ENCODE data around the gene NMT2.
"Not testable (repeated sequence)": the region's sequence is repeated elsewhere in the genome, so short reads cannot be mapped to it uniquely, and the experiment has no call there.

DNA sequence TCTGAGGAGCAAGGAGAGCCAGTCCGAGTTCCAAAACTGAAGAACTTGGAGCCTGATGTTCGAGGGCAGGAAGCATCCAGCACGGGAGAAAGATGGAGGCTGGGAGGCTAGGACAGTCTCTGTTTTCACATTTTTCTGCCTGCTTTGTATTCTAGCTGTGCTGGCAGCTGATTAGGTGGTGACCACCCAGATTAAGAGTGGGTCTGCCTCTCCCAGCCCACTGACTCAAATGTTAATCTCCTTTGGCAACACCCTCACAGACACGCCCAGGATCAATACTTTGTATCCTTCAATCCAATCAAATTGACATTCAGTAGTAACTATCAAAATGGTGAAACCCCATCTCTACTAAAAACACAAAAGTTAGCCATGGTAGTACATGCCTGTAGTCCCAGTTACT lies 38.9 kb upstream of the NMT2 start:
- TF ChIP-seq POLR2A (IDR thresholded peaks at IDR 0.05; ENCODE audit: low read depth, low read length); MXI1 (IDR thresholded peaks at IDR 0.05; ENCODE audit: borderline replicate concordance, low read depth, low read length); RFX5 (IDR thresholded peaks at IDR 0.05; ENCODE audit: low read depth, low read length); RAD21 (IDR thresholded peaks at IDR 0.05; ENCODE audit: low read length); SMC3 (IDR thresholded peaks at IDR 0.05; ENCODE audit: low read depth, low read length); RCOR1 (IDR thresholded peaks at IDR 0.05; ENCODE audit: insufficient replicate concordance, low read length); CHD1 (IDR thresholded peaks at IDR 0.05; ENCODE audit: low read depth, low read length); USF2 (IDR thresholded peaks at IDR 0.05; ENCODE audit: low read depth, low read length); NFE2L2 (IDR thresholded peaks at IDR 0.05; ENCODE audit: low read depth, low read length); CEBPB (IDR thresholded peaks at IDR 0.05; ENCODE audit: low read depth, low read length): not testable (repeated sequence)
- TF ChIP-seq, protein P1, sequence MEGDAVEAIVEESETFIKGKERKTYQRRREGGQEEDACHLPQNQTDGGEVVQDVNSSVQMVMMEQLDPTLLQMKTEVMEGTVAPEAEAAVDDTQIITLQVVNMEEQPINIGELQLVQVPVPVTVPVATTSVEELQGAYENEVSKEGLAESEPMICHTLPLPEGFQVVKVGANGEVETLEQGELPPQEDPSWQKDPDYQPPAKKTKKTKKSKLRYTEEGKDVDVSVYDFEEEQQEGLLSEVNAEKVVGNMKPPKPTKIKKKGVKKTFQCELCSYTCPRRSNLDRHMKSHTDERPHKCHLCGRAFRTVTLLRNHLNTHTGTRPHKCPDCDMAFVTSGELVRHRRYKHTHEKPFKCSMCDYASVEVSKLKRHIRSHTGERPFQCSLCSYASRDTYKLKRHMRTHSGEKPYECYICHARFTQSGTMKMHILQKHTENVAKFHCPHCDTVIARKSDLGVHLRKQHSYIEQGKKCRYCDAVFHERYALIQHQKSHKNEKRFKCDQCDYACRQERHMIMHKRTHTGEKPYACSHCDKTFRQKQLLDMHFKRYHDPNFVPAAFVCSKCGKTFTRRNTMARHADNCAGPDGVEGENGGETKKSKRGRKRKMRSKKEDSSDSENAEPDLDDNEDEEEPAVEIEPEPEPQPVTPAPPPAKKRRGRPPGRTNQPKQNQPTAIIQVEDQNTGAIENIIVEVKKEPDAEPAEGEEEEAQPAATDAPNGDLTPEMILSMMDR (conservative IDR thresholded peaks at IDR 0.05; ENCODE audit: low read depth, low read length) = not testable (repeated sequence)
- TF ChIP-seq, protein P2, sequence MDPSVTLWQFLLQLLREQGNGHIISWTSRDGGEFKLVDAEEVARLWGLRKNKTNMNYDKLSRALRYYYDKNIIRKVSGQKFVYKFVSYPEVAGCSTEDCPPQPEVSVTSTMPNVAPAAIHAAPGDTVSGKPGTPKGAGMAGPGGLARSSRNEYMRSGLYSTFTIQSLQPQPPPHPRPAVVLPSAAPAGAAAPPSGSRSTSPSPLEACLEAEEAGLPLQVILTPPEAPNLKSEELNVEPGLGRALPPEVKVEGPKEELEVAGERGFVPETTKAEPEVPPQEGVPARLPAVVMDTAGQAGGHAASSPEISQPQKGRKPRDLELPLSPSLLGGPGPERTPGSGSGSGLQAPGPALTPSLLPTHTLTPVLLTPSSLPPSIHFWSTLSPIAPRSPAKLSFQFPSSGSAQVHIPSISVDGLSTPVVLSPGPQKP (IDR thresholded peaks at IDR 0.05; ENCODE audit: borderline replicate concordance, low read depth, low read length) = not testable (repeated sequence)
